Measurements from ENCODE around the gene CST4. TPM values are rescaled to one million over a fixed set of nuclear protein-coding genes. Genes with fewer than 3 reads are reported as not detected.
A peak's percentile ranks its signal among the peaks of the same experiment; 100 is the strongest.
"Not testable (repeated sequence)": the region's sequence is repeated elsewhere in the genome, so short reads cannot be mapped to it uniquely, and the experiment has no call there.

The CST4 gene
- total RNA-seq, 6 donors from 2014 or later = not detected

DNA sequence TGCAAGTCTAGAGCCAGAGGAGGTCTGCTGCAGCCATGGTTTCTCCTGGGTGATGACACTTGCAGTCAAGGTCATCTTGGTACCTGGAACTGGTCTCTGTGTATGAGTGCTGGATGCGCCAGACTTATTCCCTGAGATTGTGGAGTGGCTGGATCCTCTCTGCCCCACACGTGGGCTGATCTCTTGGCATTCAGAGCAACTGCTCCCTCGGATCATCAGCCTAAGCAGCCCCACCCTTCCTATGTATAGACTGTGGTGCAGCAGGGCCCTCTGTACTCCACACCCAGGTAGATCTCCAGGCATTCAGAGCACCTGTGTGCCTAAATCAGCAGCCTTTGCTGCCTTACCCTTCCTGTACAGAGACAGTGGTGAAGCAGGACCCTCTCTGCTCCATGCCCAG, 12.1 kb upstream of the CST4 start:
- H3K27me3 ChIP-seq = no peaks in the 10 kb centered on the region
- DNase-seq (no peak), ATAC-seq (ENCODE audit: low FRiP score in 2 of 2) (peak in 1 of 2 donors; percentile 28)
- H3K4me3 ChIP-seq = no peak overlapping the region
- TF ChIP-seq POLR2A (IDR thresholded peaks at IDR 0.05) = no peak
- TF ChIP-seq, protein P1, sequence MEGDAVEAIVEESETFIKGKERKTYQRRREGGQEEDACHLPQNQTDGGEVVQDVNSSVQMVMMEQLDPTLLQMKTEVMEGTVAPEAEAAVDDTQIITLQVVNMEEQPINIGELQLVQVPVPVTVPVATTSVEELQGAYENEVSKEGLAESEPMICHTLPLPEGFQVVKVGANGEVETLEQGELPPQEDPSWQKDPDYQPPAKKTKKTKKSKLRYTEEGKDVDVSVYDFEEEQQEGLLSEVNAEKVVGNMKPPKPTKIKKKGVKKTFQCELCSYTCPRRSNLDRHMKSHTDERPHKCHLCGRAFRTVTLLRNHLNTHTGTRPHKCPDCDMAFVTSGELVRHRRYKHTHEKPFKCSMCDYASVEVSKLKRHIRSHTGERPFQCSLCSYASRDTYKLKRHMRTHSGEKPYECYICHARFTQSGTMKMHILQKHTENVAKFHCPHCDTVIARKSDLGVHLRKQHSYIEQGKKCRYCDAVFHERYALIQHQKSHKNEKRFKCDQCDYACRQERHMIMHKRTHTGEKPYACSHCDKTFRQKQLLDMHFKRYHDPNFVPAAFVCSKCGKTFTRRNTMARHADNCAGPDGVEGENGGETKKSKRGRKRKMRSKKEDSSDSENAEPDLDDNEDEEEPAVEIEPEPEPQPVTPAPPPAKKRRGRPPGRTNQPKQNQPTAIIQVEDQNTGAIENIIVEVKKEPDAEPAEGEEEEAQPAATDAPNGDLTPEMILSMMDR (IDR thresholded peaks at IDR 0.05) = no peak
- TF ChIP-seq EP300 (IDR thresholded peaks at IDR 0.05) = no peak
- no peak for TF ChIP-seq POLR2AphosphoS5 (IDR thresholded peaks at IDR 0.05)
- WGBS, 2 donors = 78 to 94% methylated on average over 2 to 3 of the region's 3 CpGs
- H3K4me1 ChIP-seq = no peaks in the 10 kb centered on the region
- H3K36me3 ChIP-seq = no peaks in the 10 kb centered on the region
- no peak overlapping the region for H3K27ac ChIP-seq
- H3K9me3 ChIP-seq = no peaks in the 10 kb centered on the region

DNA sequence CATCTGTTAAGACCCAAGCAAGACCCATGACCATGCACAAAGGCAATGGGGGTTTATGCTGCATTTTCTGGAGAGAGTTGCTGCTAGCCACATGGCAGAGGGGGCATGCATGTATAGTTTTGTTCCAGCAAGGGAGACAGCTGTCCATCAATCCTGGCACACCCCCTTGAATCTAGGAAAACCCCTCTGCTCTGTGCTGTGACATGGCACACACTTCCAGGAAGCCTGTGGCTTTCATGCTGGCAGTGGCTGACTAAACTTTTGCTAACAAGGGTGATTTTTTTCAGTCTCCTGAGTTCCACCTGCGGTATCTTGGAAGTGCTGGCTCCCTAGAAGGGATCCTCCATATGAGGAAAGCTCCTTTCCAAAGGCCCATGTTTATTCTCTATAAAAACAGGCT, 9.1 kb upstream of the CST4 start:
- WGBS, 2 donors = 0 to 28% methylated on average over 1 of the region's 1 CpG
- ATAC-seq (ENCODE audit: low FRiP score in 2 of 2) (no peak), DNase-seq (no peak)
- Histone ChIP-seq H3K9me3 (no peaks in the 10 kb centered on the region), H3K4me3 (no peak overlapping the region), H3K27me3 (no peaks in the 10 kb centered on the region), H3K27ac (no peak overlapping the region), H3K4me1 (peaks cover 0 to 7% (median 3%) of the 10 kb centered on the region in 4 donors), H3K36me3 (no peaks in the 10 kb centered on the region)
- TF ChIP-seq, protein P1 (IDR thresholded peaks at IDR 0.05) = no peak
- TF ChIP-seq POLR2AphosphoS5 (IDR thresholded peaks at IDR 0.05) = no peak
- no peak for TF ChIP-seq POLR2A (IDR thresholded peaks at IDR 0.05)
- no peak for TF ChIP-seq EP300 (IDR thresholded peaks at IDR 0.05)

DNA sequence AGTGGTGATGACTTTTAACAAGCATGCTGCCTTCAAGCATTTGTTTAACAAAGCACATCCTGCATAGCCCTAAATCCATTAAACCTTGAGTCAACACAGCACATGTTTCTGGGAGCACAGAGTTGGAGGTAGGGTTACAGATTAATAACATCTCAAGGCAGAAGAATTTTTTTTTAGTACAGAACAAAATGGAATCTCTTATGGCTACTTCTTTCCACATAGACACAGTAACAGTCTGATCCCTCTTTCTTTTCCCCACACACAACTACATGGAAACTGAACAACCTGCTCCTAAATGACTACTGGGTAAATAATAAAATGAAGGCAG, 6.2 kb upstream of the CST4 start:
- H3K4me1 ChIP-seq = peaks cover 0 to 14% (median 3%) of the 10 kb centered on the region in 4 donors
- ATAC-seq (ENCODE audit: low FRiP score in 2 of 2); H3K4me3 ChIP-seq; H3K36me3 ChIP-seq; H3K9me3 ChIP-seq; DNase-seq; H3K27me3 ChIP-seq: not testable (repeated sequence)
- peak overlapping the region in 1 of 4 donors; percentile 17 for H3K27ac ChIP-seq

DNA sequence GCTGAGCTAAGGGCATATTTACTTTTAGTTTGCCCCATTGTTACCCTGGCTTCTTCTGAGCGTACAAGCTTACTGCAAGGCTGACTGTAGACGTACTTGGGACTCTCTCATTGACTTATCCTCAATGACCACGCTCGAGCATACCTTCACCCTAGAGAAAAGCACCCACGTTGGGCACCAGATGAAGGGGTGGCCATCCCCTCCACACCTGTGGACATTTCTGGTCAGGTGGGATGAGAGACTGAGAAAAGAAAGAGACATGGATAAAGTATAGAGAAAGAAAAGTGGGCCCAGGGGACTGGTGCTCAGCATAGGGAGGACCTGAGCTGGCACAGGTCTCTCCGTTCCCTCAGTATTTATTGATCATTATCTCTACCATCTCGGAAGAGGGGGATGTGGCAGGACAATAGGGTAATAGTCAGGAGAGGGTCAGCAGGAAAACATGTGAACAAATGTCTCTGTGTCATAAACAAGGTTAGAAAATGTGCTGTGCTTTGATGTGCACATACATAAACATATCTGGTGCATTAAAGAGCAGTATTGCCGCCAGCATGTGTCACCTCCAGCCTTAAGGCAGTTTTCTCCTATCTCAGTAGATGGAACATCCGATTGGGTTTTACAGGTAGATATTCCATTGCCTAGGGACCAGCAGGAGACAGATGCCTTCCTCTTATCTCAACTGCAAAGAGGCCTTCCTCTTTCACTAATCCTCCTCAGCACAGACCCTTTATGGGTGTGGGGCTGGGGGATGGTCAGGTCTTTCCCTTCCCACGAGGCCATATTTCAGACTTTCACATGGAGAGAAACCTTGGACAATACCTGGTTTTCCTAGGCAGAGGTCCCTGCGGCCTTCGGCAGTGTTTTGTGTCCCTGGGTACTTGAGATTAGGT, 5.6 kb upstream of the CST4 start:
- H3K36me3 ChIP-seq; DNase-seq; H3K27me3 ChIP-seq; H3K4me3 ChIP-seq; H3K9me3 ChIP-seq; ATAC-seq (ENCODE audit: low FRiP score in 2 of 2): not testable (repeated sequence)
- Histone ChIP-seq H3K27ac (peak overlapping the region in 1 of 4 donors; percentile 17), H3K4me1 (peaks cover 0 to 14% (median 3%) of the 10 kb centered on the region in 4 donors)
- WGBS, 2 donors = 63 to 70% methylated on average over 12 of the region's 12 CpGs

DNA sequence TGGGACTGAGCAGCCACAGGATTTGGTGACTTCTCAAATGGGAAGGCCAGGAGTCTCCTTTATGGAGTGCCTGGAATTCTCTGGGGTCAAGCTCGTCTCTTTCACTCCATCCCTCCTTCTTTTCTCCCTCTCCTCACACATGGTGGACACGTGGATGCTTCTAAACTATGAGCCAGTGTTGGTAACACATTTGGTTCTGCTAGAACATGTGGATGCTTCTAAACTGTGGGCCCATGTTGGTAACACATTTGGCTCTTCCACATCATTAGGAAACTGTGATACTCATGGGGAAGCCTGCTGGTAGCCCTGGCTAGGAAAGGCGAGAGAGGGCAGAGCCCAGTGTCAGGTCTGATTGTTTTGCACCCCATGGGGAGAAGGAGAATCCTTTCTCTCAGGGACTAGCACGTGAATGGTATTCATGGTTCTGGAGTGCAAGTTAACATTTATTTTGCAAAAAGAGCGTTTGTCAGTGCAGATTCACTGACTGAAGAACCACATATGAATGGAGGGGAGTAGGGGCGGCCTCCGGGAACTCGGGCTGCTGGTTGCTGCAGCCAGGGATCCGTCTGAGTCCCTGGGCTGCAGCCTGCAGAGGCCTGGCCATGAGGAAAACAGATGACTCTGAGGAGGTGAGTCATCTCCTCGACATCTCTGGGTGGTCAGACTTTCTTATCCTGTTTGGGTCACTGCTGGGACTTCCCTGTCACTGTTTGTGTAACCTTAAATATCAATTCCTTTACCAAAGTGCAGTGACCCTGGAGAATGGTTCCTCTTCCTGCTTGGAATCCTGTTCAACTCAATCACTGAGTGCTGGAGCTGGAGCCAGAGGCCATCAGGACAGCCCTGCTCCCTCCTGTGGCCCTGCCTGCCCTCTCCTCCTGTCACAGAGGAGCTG, 4.1 kb upstream of the CST4 start:
- 68% methylated on average over 10 of the region's 10 CpGs for WGBS, 2 donors
- not testable (repeated sequence) for H3K27me3 ChIP-seq, DNase-seq, H3K4me3 ChIP-seq, H3K9me3 ChIP-seq, H3K36me3 ChIP-seq
- Histone ChIP-seq H3K4me1 (peaks cover 0 to 14% (median 3%) of the 10 kb centered on the region in 4 donors), H3K27ac (peak overlapping the region in 2 of 4 donors; percentile 24 to 34)
- ATAC-seq (ENCODE audit: low FRiP score in 2 of 2) = peak; percentile 70

DNA sequence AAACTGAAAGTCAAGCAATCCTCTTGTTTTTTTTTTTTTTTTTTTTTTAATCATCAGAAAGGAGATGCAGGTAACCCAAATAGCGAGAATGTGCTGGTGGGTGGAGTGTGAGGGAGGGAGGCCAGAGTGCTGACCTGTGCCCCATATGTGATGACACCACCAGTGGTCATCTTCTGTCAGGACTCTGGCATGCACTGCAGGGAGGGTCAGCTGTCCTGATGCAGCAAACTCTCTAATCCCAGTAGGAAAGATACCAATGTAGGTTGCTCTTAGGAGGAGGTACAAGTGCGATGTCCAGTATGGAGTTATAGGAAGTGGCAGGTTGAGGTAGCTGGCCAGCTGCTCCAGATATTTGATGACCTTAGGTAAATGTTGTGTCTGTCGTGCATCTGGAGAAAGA, 2.8 kb upstream of the CST4 start:
- 83 to 86% methylated on average over 3 of the region's 3 CpGs for WGBS, 2 donors
- no peaks in the 10 kb centered on the region for H3K27me3 ChIP-seq
- no peak overlapping the region for H3K27ac ChIP-seq
- no peaks in the 10 kb centered on the region for H3K9me3 ChIP-seq
- H3K4me3 ChIP-seq = no peak overlapping the region
- H3K36me3 ChIP-seq = no peaks in the 10 kb centered on the region
- peaks cover 0 to 14% (median 3%) of the 10 kb centered on the region in 4 donors for H3K4me1 ChIP-seq
- ATAC-seq (ENCODE audit: low FRiP score in 2 of 2) (peak in 1 of 2 donors; percentile 30), DNase-seq (no peak)
- TF ChIP-seq POLR2AphosphoS5 (IDR thresholded peaks at IDR 0.05) (no peak), POLR2A (IDR thresholded peaks at IDR 0.05) (no peak), EP300 (IDR thresholded peaks at IDR 0.05) (no peak)
- TF ChIP-seq, protein P1 (IDR thresholded peaks at IDR 0.05) = no peak

Measured in upper lobe of left lung (tissue), 6 donors.